K562 (cell line): ENCODE results near the gene PIP5KL1. TPM values are rescaled to one million over a fixed set of nuclear protein-coding genes. Genes with fewer than 3 reads are reported as not detected.

Experiments used
- ATAC-seq: fragments of 200-7000 bp; cut with Tn5 transposase; 3 replicates; pipeline ENCODE4 v1.9.1; 2020; ENCODE audit warnings: moderate library complexity
- BruUV-seq: library from RNA; stranded (reverse); fragments of 400-500 nt; replicated peaks from 2 replicates; lab custom pipeline; 2021; lab: Mats Ljungman, UMichigan
- CTCF ChIA-PET: fragments of 300-600 bp; formaldehyde crosslinking; extraction: SDS; loops from one replicate; lab custom pipeline; 2021; ENCODE audit warnings: low intra/inter-chr PET ratio; lab: Yijun Ruan, JAX
- POLR2A ChIA-PET: fragments of 300-600, 350-650 bp; sonication (Branson Sonifier 250); formaldehyde crosslinking; extraction: SDS; loops from one replicate; lab custom pipeline; 2021; ENCODE audit warnings: antibody characterized with exemption, inconsistent platforms; lab: Yijun Ruan, JAX
- DNase-seq, 4 experiments: peaks; one replicate each; pipeline versions ENCODE4 v3.0.0 to v3.0.0-alpha.2; 2011 to 2018; ENCODE audit warnings: low spot score in 3 of 4, mixed read lengths in 3 of 4; ENCODE audit errors: extremely low read depth in 1 of 4
- FAIRE-seq: peaks from 2 replicates; lab custom pipeline; 2011; peaks lifted over from hg19 to GRCh38; lab: Jason Lieb, UNC
- H2AFZ ChIP-seq: 2 replicates; pipeline ENCODE4 v1.6.0; 2011; ENCODE audit warnings: low read depth, low read length, control low read depth, inconsistent platforms
- H3K27ac ChIP-seq: fragments of 200-600 bp; 3 replicates; pipeline ENCODE4 v1.8.0; 2011; ENCODE audit warnings: low read depth, mild to moderate bottlenecking, control low read depth, inconsistent platforms, low read length, moderate library complexity, mixed read lengths; ENCODE audit errors: extremely low read depth
- H3K27me3 ChIP-seq, 2 experiments: fragments of 300-600 bp in 1 of 2; 2 replicates in 1 of 2; 3 replicates in 1 of 2; pipeline versions ENCODE4 v1.6.0 to v1.8.0; 2011; ENCODE audit warnings: inconsistent platforms in 2 of 2, low read length in 2 of 2, mild to moderate bottlenecking in 1 of 2, mixed read lengths in 1 of 2, moderate library complexity in 1 of 2; ENCODE audit not compliant: control insufficient read depth in 2 of 2, insufficient read depth in 2 of 2
- H3K36me3 ChIP-seq: fragments of 300-600 bp; 3 replicates; pipeline ENCODE4 v1.8.0; 2011; ENCODE audit warnings: mild to moderate bottlenecking, low read length, inconsistent platforms; ENCODE audit not compliant: control insufficient read depth, insufficient read depth
- H3K4me1 ChIP-seq, 2 experiments: fragments of 200-600 bp in 1 of 2; replicated peaks in 1 of 2; 2 replicates in 1 of 2; 3 replicates in 1 of 2; pipeline versions ENCODE4 v1.5.1 to v1.8.0; 2011; ENCODE audit warnings: inconsistent platforms in 2 of 2, low read length in 2 of 2, mild to moderate bottlenecking in 1 of 2, mixed read lengths in 1 of 2, moderate library complexity in 1 of 2; ENCODE audit not compliant: control insufficient read depth in 2 of 2, insufficient read depth in 2 of 2
- H3K4me2 ChIP-seq: 2 replicates; pipeline ENCODE4 v1.6.1; 2011; ENCODE audit warnings: low read length, control low read depth, inconsistent platforms, mixed read lengths; ENCODE audit not compliant: insufficient read depth
- H3K4me3 ChIP-seq: fragments of 200-600 bp; sonication (generic), shearing (Covaris generic); 2 replicates; pipeline ENCODE4 v1.5.1; 2016; ENCODE audit warnings: control low read depth, inconsistent platforms
- H3K79me2 ChIP-seq: fragments of 200-600 bp; 3 replicates; pipeline ENCODE4 v1.8.0; 2011; ENCODE audit warnings: low read length, inconsistent platforms; ENCODE audit not compliant: control insufficient read depth, insufficient read depth
- H3K9ac ChIP-seq, 2 experiments: 2 replicates each; pipeline versions ENCODE4 v1.6.0 to v1.6.1; 2011; ENCODE audit warnings: low read depth in 2 of 2, low read length in 2 of 2, control low read depth in 1 of 2, inconsistent platforms in 1 of 2, mild to moderate bottlenecking in 1 of 2, mixed read lengths in 1 of 2; ENCODE audit not compliant: insufficient read depth in 1 of 2
- H3K9me1 ChIP-seq: one replicate; pipeline ENCODE4 v1.6.0; 2011; ENCODE audit warnings: inconsistent platforms, mild to moderate bottlenecking, low read length, moderate library complexity; ENCODE audit not compliant: control insufficient read depth, insufficient read depth
- H3K9me3 ChIP-seq: replicated peaks from 2 replicates; pipeline ENCODE4 v1.5.1; 2011; ENCODE audit warnings: low read depth, low read length, inconsistent platforms; ENCODE audit not compliant: control insufficient read depth, insufficient read depth
- H4K20me1 ChIP-seq: replicated peaks from 2 replicates; pipeline ENCODE4 v1.6.1; 2011; ENCODE audit warnings: low read length, inconsistent platforms, mixed read lengths; ENCODE audit not compliant: control insufficient read depth, insufficient read depth
- ATF6 ChIP-seq: sonication (generic); formaldehyde crosslinking; IDR thresholded peaks from 2 replicates; pipeline ENCODE4 v1.4.0; 2020; ENCODE audit warnings: mild to moderate bottlenecking, missing genetic modification reagents
- BCOR ChIP-seq: fragments of 450-650 bp; IDR thresholded peaks from 2 replicates; pipeline ENCODE4 v1.6.1; 2016
- MEF2A ChIP-seq: IDR thresholded peaks from 2 replicates; pipeline ENCODE4 v1.6.1; 2011; ENCODE audit warnings: low read depth, mild to moderate bottlenecking, low read length, moderate library complexity; ENCODE audit not compliant: control insufficient read depth
- RBFOX2 ChIP-seq: fragments of 200-400 bp; formaldehyde crosslinking; IDR thresholded peaks from 2 replicates; pipeline ENCODE4 v1.6.1; 2017; ENCODE audit warnings: low read depth, mild to moderate bottlenecking, low read length, moderate library complexity
- ZBTB1 ChIP-seq: sonication (generic); formaldehyde crosslinking; IDR thresholded peaks from 2 replicates; pipeline ENCODE4 v1.8.1; 2023; ENCODE audit warnings: missing genetic modification reagents, low read depth, mild to moderate bottlenecking, borderline replicate concordance
- ZFP36 ChIP-seq: fragments of 150-350 bp; IDR thresholded peaks from 2 replicates; pipeline ENCODE4 v1.6.1; 2018; ENCODE audit warnings: low read length, low read depth; ENCODE audit not compliant: partially characterized antibody
- ZNF431 ChIP-seq: sonication (generic); formaldehyde crosslinking; IDR thresholded peaks from 2 replicates; pipeline ENCODE4 v1.8.0; 2022; ENCODE audit warnings: mild to moderate bottlenecking, missing genetic modification reagents
- ZSCAN29 ChIP-seq: fragments of 450-650 bp; IDR thresholded peaks from 2 replicates; pipeline ENCODE4 v1.6.1; 2017
- WGBS: fragments of 100-300 bp; shearing (Covaris generic); methylation state at CpG from one replicate; pipeline ENCODE4 v1.1.6; 2016; ENCODE audit warnings: low coverage, mixed read lengths; ENCODE audit not compliant: insufficient coverage; ENCODE audit errors: missing lambda C conversion rate; 5-methylcytosine and 5-hydroxymethylcytosine counted together
- in situ Hi-C: fragments of 300-500 bp; cut with MboI; formaldehyde crosslinking; loops from 4 replicates; pipeline ENCODE4 v1.15.0; 2018; ENCODE audit warnings: inconsistent platforms, mixed read lengths
- intact Hi-C: fragments of 100-400 bp; cut with micrococcal nuclease; formaldehyde crosslinking; loops from 2 replicates; pipeline ENCODE4 v1.14.2; 2022
- polyA plus RNA-seq, 8 experiments: library from polyadenylated mRNA; depleted of rRNA in 4 of 8; stranded (reverse) in 5 of 8; unstranded in 3 of 8; fragments of >200 nt; fragmentation: Nextera tagmentation in 2 of 8; fragmentation: Illumina TruSeq in 1 of 8; extraction: Ambion mirVana in 2 of 8; extraction: Trizol in 1 of 8; gene quantifications; 2 replicates each; pipeline versions ENCODE4 v1.2.1 to v1.2.3, GENCODE V29; 2011 to 2014; ENCODE audit warnings: inconsistent platforms in 1 of 8, missing spikeins in 1 of 8
- total RNA-seq, 7 experiments: library from RNA; depleted of rRNA in 6 of 7; stranded (reverse); fragments of >200 nt in 6 of 7; fragmentation: Illumina TruSeq in 2 of 7; extraction: Trizol in 2 of 7; gene quantifications; 2 replicates each; pipeline versions ENCODE4 v1.2.1 to v1.2.3, GENCODE V29; 2011 to 2021; ENCODE audit warnings: low replicate concordance in 1 of 7

The PIP5KL1 gene
- total and polyA plus RNA-seq, 9 of the 15 experiments (the other 6 are each of a cell fraction or from before 2014, with no cell fraction given), result 0.18 to 4.8 (median 1.2) TPM

GRCh38 chr9:127876026-127876763, 54.4 kb downstream of the PIP5KL1 start:
- peak overlapping the region in 1 of 2 experiments; percentile 94; a peak in 2 of 4 replicates for H3K9ac ChIP-seq
- intact Hi-C loops, result loop anchor here (10.0 kb wide), 1 partner anchor 281 kb away; no protein-coding TSS in a partner anchor
- ChIA-PET CTCF (no interaction called here), POLR2A (interaction anchor here (1.0 to 1.5 kb wide), 3 partner anchors 23 to 89 kb away, joined by 3 to 5 read pairs (median 3); partner anchors contain the start of gene ST6GALNAC6)
- no peak overlapping the region for H2AFZ ChIP-seq
- in situ Hi-C loops, result loop anchor here (5.0 to 10.0 kb wide), 3 partner anchors 36 to 374 kb away; no protein-coding TSS in a partner anchor
- DNase-seq (no peak), ATAC-seq (no peak), FAIRE-seq (no peak)
- peak overlapping the region; percentile 80; the same call in 1 of the 2 replicates for H3K4me2 ChIP-seq
- H3K4me3 ChIP-seq, result no peak overlapping the region
- H3K27me3 ChIP-seq, result no peaks in the 10 kb centered on the region
- WGBS, result 78% methylated on average over 10 of the region's 14 CpGs
- no peaks in the 10 kb centered on the region; the same call in 2 of the 3 replicates for H3K36me3 ChIP-seq
- peaks cover 12% of the 10 kb centered on the region; the same call in 2 of the 3 replicates for H3K79me2 ChIP-seq
- no peaks in the 10 kb centered on the region for H3K9me3 ChIP-seq
- H4K20me1 ChIP-seq, result no peaks in the 10 kb centered on the region
- H3K27ac ChIP-seq, result no peak overlapping the region; the same call in 2 of the 3 replicates
- BruUV-seq, result no TSS peak
- peaks cover 19 to 57% of the 10 kb centered on the region in 2 experiments; a peak in 4 of 5 replicates for H3K4me1 ChIP-seq
- TF ChIP-seq ZNF431 (no peak), ZFP36 (peak; percentile 93), ZBTB1 (CRISPR knock-in tag) (no peak), RBFOX2 (0 out of 2 replicates have a peak, but pooled peaks have one; percentile 20), ATF6 (CRISPR knock-in tag) (no peak), ZSCAN29 (no peak), BCOR (peak; percentile 49; the same call in 1 of the 2 replicates), MEF2A (no peak)
- no peaks in the 10 kb centered on the region for H3K9me1 ChIP-seq
